Trophoblast cell (in vitro differentiated cells and primary cell): ENCODE results near the gene RAPGEF1.

ENCODE experiments used
- DNase-seq, 2 donors: peaks; one replicate each; pipeline ENCODE4 v3.0.0-alpha.2; 2016
- H2AFZ ChIP-seq: 2 replicates; pipeline ENCODE4 v1.6.1; 2013; ENCODE audit warnings: low read length, moderate library complexity, mild to moderate bottlenecking; ENCODE audit not compliant: insufficient read depth, poor library complexity
- H2AK5ac ChIP-seq: 2 replicates; pipeline ENCODE4 v1.6.1; 2013; ENCODE audit warnings: mild to moderate bottlenecking, low read length
- H2BK120ac ChIP-seq: 2 replicates; pipeline ENCODE4 v1.6.1; 2013; ENCODE audit warnings: low read length, mild to moderate bottlenecking, moderate library complexity; ENCODE audit not compliant: insufficient read depth, poor library complexity
- H2BK12ac ChIP-seq: 2 replicates; pipeline ENCODE4 v1.6.1; 2013; ENCODE audit warnings: mild to moderate bottlenecking, low read length, moderate library complexity
- H2BK5ac ChIP-seq: 2 replicates; pipeline ENCODE4 v1.6.1; 2013; ENCODE audit warnings: low read length, low read depth, moderate library complexity, mild to moderate bottlenecking; ENCODE audit not compliant: poor library complexity
- H3K14ac ChIP-seq: 2 replicates; pipeline ENCODE4 v1.6.1; 2013; ENCODE audit warnings: mild to moderate bottlenecking, low read length
- H3K18ac ChIP-seq: 2 replicates; pipeline ENCODE4 v1.6.1; 2013; ENCODE audit warnings: mild to moderate bottlenecking, low read length
- H3K23ac ChIP-seq: 2 replicates; pipeline ENCODE4 v1.6.1; 2013; ENCODE audit warnings: low read length
- H3K27ac ChIP-seq: 2 replicates; pipeline ENCODE4 v1.5.1; 2013; ENCODE audit warnings: low read depth, mild to moderate bottlenecking, inconsistent platforms, low read length, moderate library complexity
- H3K27me3 ChIP-seq: 2 replicates; pipeline ENCODE4 v1.6.1; 2013; ENCODE audit warnings: inconsistent platforms, mild to moderate bottlenecking, low read length, moderate library complexity; ENCODE audit not compliant: insufficient read depth
- H3K36me3 ChIP-seq, 2 experiments: 1 replicate in 1 of 2; 2 replicates in 1 of 2; pipeline ENCODE4 v1.6.1; 2013; ENCODE audit warnings: low read length in 2 of 2, mild to moderate bottlenecking in 2 of 2, moderate library complexity in 1 of 2; ENCODE audit not compliant: insufficient read depth in 2 of 2, control insufficient read depth in 1 of 2
- H3K4ac ChIP-seq: 2 replicates; pipeline ENCODE4 v1.6.1; 2013; ENCODE audit warnings: low read depth, mild to moderate bottlenecking, low read length, moderate library complexity
- H3K4me1 ChIP-seq, 2 experiments: 1 replicate in 1 of 2; 2 replicates in 1 of 2; pipeline ENCODE4 v1.6.1; 2013; ENCODE audit warnings: low read length in 2 of 2, mild to moderate bottlenecking in 2 of 2, moderate library complexity in 1 of 2; ENCODE audit not compliant: insufficient read depth in 2 of 2, control insufficient read depth in 1 of 2
- H3K4me2 ChIP-seq: 2 replicates; pipeline ENCODE4 v1.6.1; 2013; ENCODE audit warnings: inconsistent platforms, mild to moderate bottlenecking, low read length, moderate library complexity
- H3K4me3 ChIP-seq: 2 replicates; pipeline ENCODE4 v1.5.1; 2013; ENCODE audit warnings: mild to moderate bottlenecking, low read depth, low read length, inconsistent platforms
- H3K79me1 ChIP-seq: one replicate; pipeline ENCODE4 v1.6.1; 2013; ENCODE audit warnings: low read length
- H3K79me2 ChIP-seq: 2 replicates; pipeline ENCODE4 v1.6.1; 2013; ENCODE audit warnings: low read length, mild to moderate bottlenecking; ENCODE audit not compliant: control insufficient read depth, insufficient read depth, poor library complexity
- H3K9ac ChIP-seq: 2 replicates; pipeline ENCODE4 v1.6.1; 2013; ENCODE audit warnings: mild to moderate bottlenecking, low read length
- H3K9me3 ChIP-seq: 2 replicates; pipeline ENCODE4 v1.6.1; 2013; ENCODE audit warnings: low read depth, mild to moderate bottlenecking, control low read depth, inconsistent platforms, low read length; ENCODE audit not compliant: insufficient read depth
- H4K12ac ChIP-seq: 2 replicates; pipeline ENCODE4 v1.6.1; 2013; ENCODE audit warnings: low read depth, mild to moderate bottlenecking, low read length, moderate library complexity
- H4K8ac ChIP-seq: 2 replicates; pipeline ENCODE4 v1.6.1; 2013; ENCODE audit warnings: low read depth, mild to moderate bottlenecking, low read length, moderate library complexity
- H4K91ac ChIP-seq: one replicate; pipeline ENCODE4 v1.6.1; 2013; ENCODE audit warnings: low read depth, mild to moderate bottlenecking, low read length, moderate library complexity
- WGBS: extraction: QIAGEN DNeasy Blood & Tissue Kit; methylation state at CpG from one replicate; pipeline ENCODE4 v1.1.7; 2013; ENCODE audit warnings: missing lambda C conversion rate; ENCODE audit not compliant: insufficient read length, insufficient coverage; ENCODE audit errors: extremely low coverage; 5-methylcytosine and 5-hydroxymethylcytosine counted together

Gene RAPGEF1

GRCh38 chr9:131589124-131589711, 150.7 kb downstream of the RAPGEF1 start:
- Histone ChIP-seq H3K79me1 (peaks cover 10% of the 10 kb centered on the region), H3K23ac (no peak overlapping the region), H2BK120ac (no peak overlapping the region), H3K9ac (no peak overlapping the region), H2BK5ac (no peak overlapping the region), H4K8ac (no peak overlapping the region), H3K4me1 (peaks cover 11 to 12% of the 10 kb centered on the region in 2 experiments), H3K4me2 (no peak overlapping the region), H2BK12ac (no peak overlapping the region), H2AFZ (no peak overlapping the region), H3K18ac (no peak overlapping the region), H4K12ac (no peak overlapping the region), H2AK5ac (no peak overlapping the region), H3K36me3 (peaks cover 75 to 78% of the 10 kb centered on the region in 2 experiments), H3K14ac (no peak overlapping the region), H4K91ac (no peak overlapping the region), H3K27me3 (no peaks in the 10 kb centered on the region), H3K27ac (no peak overlapping the region), H3K4me3 (no peak overlapping the region), H3K9me3 (peaks cover 2% of the 10 kb centered on the region), H3K4ac (no peak overlapping the region), H3K79me2 (no peaks in the 10 kb centered on the region)
- no CpG with 5 or more reads among the region's 16 CpGs for WGBS
- DNase-seq: no peak

GRCh38 chr9:131588396-131588795, 151.5 kb downstream of the RAPGEF1 start:
- DNase-seq: no peak
- no peak overlapping the region for H3K18ac ChIP-seq
- H2AK5ac ChIP-seq: no peak overlapping the region
- H3K27me3 ChIP-seq: no peaks in the 10 kb centered on the region
- H3K4ac ChIP-seq: no peak overlapping the region
- no peak overlapping the region for H2BK12ac ChIP-seq
- no peak overlapping the region for H2BK5ac ChIP-seq
- H3K14ac ChIP-seq: no peak overlapping the region
- no peak overlapping the region for H4K91ac ChIP-seq
- no peak overlapping the region for H3K4me2 ChIP-seq
- no peak overlapping the region for H4K12ac ChIP-seq
- no peak overlapping the region for H2BK120ac ChIP-seq
- no peak overlapping the region for H4K8ac ChIP-seq
- H3K36me3 ChIP-seq: peaks cover 75 to 78% of the 10 kb centered on the region in 2 experiments
- H3K79me2 ChIP-seq: no peaks in the 10 kb centered on the region
- peaks cover 2% of the 10 kb centered on the region for H3K9me3 ChIP-seq
- H2AFZ ChIP-seq: no peak overlapping the region
- no peak overlapping the region for H3K4me3 ChIP-seq
- H3K9ac ChIP-seq: no peak overlapping the region
- H3K27ac ChIP-seq: no peak overlapping the region
- peaks cover 11 to 12% of the 10 kb centered on the region in 2 experiments for H3K4me1 ChIP-seq
- H3K23ac ChIP-seq: no peak overlapping the region
- peaks cover 10% of the 10 kb centered on the region for H3K79me1 ChIP-seq
- WGBS: no CpG with 5 or more reads among the region's 9 CpGs

GRCh38 chr9:131587906-131588305, 152.0 kb downstream of the RAPGEF1 start:
- Histone ChIP-seq H4K12ac (no peak overlapping the region), H3K4me1 (peaks cover 11 to 12% of the 10 kb centered on the region in 2 experiments), H2BK120ac (no peak overlapping the region), H3K79me2 (no peaks in the 10 kb centered on the region), H4K8ac (no peak overlapping the region), H2AFZ (no peak overlapping the region), H3K23ac (no peak overlapping the region), H3K27ac (no peak overlapping the region), H3K79me1 (peaks cover 10% of the 10 kb centered on the region), H2BK5ac (no peak overlapping the region), H3K14ac (no peak overlapping the region), H3K18ac (no peak overlapping the region), H3K27me3 (no peaks in the 10 kb centered on the region), H2BK12ac (no peak overlapping the region), H3K9ac (no peak overlapping the region), H3K4ac (no peak overlapping the region), H3K4me3 (no peak overlapping the region), H2AK5ac (no peak overlapping the region), H3K9me3 (peaks cover 2% of the 10 kb centered on the region), H3K4me2 (no peak overlapping the region), H4K91ac (no peak overlapping the region), H3K36me3 (peaks cover 77 to 78% of the 10 kb centered on the region in 2 experiments)
- no peak for DNase-seq
- WGBS: no CpG with 5 or more reads among the region's 14 CpGs

- Histone ChIP-seq H3K18ac (no peak overlapping the region), H3K23ac (no peak overlapping the region), H3K4me1 (peaks cover 10 to 11% of the 10 kb centered on the region in 2 experiments), H2BK120ac (no peak overlapping the region), H3K79me1 (peaks cover 9% of the 10 kb centered on the region), H3K4ac (no peak overlapping the region), H3K9me3 (peaks cover 2% of the 10 kb centered on the region), H3K14ac (no peak overlapping the region), H2BK5ac (no peak overlapping the region), H3K27ac (no peak overlapping the region), H3K36me3 (peaks cover 81 to 82% of the 10 kb centered on the region in 2 experiments), H3K9ac (no peak overlapping the region), H3K4me3 (no peak overlapping the region), H3K79me2 (no peaks in the 10 kb centered on the region), H4K91ac (no peak overlapping the region), H4K12ac (no peak overlapping the region), H2AFZ (no peak overlapping the region), H2AK5ac (no peak overlapping the region), H4K8ac (no peak overlapping the region), H3K4me2 (no peak overlapping the region), H3K27me3 (no peaks in the 10 kb centered on the region), H2BK12ac (no peak overlapping the region)
- WGBS: no CpG with 5 or more reads among the region's 9 CpGs
- no peak for DNase-seq
Observed at GRCh38 chr9:131587331-131587730, 152.5 kb downstream of the RAPGEF1 start.
